Stimulated activated CD8-positive, alpha-beta memory T cell treated with anti-CD3 and anti-CD28 coated beads, Interleukin-4, amount 100 ng/mL, for 1 hour (primary cell): Measurements from ENCODE around the gene F8A2.
"Not testable (repeated sequence)": the region's sequence is repeated elsewhere in the genome, so short reads cannot be mapped to it uniquely, and the experiment has no call there.

Experiments used
- DNase-seq, 2 donors: peaks; one replicate each; pipeline ENCODE4 v3.0.0-alpha.2; 2020; ENCODE audit warnings: low read depth in 2 of 2, low spot score in 1 of 2

The F8A2 gene

GRCh38 chrX:155381843-155382528 lies at the start of gene F8A2:
Gene F8A2 (plus strand): TSS chrX:155382095. CDS start chrX:155382115, 20 bp downstream.
- DNase-seq = not testable (repeated sequence)

GRCh38 chrX:155333544-155334100 lies 48.3 kb upstream of the F8A2 start:
- DNase-seq = no peak

GRCh38 chrX:155334486-155335336 lies 47.2 kb upstream of the F8A2 start, which contains the start of gene CLIC2:
Gene CLIC2 (minus strand): TSS chrX:155334614. CDS start chrX:155334427, 187 bp downstream.
- no peak for DNase-seq

- DNase-seq = not testable (repeated sequence)
These were observed 46.6 kb upstream of the F8A2 start for GRCh38 chrX:155335337-155335712.

DNA sequence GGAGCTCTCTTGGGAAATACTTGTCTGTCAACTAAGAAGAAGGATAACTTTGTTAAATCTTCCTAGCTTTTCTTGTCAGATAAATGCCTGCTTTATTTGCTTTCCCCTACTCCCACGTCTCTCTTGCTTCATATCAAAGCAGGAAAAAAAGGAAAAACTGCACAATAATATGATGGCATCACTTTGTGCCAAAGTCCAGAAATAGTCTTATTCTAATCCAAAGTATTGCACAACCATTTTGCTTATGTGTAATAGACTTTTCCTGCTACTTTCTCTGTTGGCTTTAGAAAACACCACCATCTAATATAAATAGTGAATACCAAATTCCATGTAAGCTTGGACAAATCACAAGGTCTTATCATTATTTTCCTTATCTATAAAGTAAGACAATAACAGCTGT lies 36.2 kb upstream of the F8A2 start:
- DNase-seq = not testable (repeated sequence)

DNA sequence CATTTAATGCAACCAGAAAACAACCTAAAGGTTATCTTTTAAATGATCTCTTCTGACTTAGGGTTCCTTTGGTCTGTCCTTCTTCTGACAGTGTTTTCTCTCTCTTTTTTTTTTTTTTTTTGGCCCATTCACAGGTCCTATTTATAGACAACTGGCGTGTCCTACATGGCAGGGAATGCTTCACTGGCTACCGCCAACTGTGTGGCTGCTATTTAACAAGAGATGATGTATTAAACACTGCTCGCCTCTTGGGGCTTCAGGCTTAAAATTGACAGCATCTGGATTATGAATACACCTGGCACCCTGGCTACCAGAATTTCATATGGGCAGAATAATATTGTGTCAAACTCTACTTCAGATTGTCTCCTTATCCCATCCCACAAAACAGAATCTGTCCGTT lies 32.4 kb upstream of the F8A2 start:
- not testable (repeated sequence) for DNase-seq

GRCh38 chrX:155363712-155364111 lies 18.2 kb upstream of the F8A2 start:
- not testable (repeated sequence) for DNase-seq

DNA sequence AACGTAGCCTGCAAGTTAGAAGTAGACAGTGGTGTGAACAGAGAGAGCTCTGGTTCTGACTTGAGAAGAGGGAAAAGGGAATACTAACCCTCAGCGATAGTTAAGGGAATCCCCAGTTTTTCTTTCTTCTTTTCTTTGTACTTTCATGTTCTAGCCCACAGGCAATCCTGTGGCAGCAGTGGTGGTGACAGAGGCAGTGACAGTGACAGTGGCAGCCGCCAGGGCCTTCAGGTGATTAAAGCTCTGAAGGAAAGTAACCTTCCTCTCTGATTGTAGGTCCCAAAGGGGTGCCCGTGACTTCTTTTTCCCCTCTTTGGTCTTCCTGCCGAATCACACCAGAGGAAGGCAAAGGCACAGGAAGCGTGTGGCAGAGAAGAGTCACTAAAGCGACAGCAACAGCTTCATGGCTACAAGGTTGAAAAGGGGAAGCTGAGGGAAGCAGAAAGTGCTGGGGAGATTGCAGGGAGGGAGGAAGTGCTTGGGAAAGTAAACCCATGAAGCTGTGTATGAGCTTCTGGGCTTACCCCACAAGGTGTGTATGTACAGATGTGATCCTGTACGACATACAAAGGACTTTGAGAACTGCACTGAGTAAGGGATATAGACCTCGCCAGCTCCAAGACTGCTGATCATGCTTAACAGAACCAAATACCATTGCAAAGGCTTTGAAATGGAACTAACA lies 8.0 kb upstream of the F8A2 start:
- not testable (repeated sequence) for DNase-seq

DNA sequence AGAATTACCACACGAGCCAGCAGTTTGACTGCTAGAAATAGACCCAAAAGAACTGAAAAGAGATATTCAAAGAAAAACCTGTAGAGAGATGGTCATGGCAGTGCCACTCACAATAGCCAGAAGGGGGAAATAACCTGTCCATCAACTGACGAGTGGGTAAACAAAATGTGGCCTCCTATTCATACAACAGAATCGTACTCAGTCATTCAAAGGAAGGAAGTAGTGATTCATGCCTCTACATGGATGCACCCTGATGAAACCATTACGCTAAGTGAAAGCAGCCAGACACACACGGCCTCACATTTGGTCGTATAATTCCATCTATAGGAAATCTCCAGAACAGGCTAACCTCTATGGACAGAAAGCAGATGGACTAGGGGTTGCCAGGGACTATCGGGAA lies 2.1 kb upstream of the F8A2 start:
- DNase-seq = not testable (repeated sequence)

GRCh38 chrX:155382529-155382967 lies 653 bp downstream of the F8A2 start:
- DNase-seq = not testable (repeated sequence)

- DNase-seq = no peak
These were observed 7.7 kb downstream of the F8A2 start for GRCh38 chrX:155389634-155390033.

DNA sequence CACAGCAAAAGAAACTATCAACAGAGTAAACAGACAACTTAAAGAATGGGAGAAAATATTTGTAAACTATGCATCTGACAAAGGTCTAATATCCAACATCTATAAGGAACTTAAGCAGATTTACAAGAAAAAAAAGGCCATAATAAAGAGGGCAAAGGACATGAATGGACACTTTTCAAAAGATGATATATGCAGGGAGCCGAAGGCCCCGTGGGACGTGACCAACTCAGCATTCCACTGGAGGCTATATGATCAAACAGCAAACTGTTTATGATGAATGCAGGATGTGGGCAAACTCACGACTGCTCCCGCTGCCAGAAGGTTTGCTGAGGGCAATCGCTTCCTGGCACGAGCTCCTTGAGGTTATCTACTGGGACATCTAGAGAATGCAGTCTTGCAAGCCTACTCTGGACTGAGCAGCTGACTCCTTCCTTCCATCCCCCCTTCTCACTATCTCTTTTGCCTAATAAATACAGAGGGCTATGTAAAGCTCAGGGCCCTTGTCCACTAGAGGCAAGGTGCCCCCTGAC lies 12.9 kb downstream of the F8A2 start:
- not testable (repeated sequence) for DNase-seq

- no peak for DNase-seq
These were observed 24.5 kb downstream of the F8A2 start for GRCh38 chrX:155406429-155406828.

DNA sequence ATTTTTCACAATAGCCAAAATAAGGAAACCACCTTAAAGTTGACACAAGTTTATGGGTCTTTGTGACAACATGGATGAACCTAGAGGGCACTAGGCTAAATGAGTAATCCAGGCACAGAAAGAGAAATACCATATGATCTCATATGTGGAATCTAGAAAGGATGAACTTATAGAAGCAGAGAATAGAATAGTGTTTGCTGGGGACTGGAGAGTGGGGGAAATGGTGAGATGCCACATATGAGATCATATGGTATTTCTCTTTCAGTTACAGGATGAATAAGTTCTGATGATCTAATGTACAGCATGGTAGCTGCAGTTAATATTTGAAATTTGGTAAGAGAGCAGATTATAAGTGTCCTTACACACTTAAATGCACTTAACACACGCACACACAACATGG lies 35.9 kb downstream of the F8A2 start:
- DNase-seq = no peak
